Measurements from ENCODE around the gene SUN5.

GRCh38 chr20:32960849-32961731 is 43.1 kb downstream of the SUN5 start:
- no peak for TF ChIP-seq CTCF (conservative IDR thresholded peaks at IDR 0.05 in 1 of 2, IDR thresholded peaks at IDR 0.05 in 1 of 2; ENCODE audit: extremely low read depth in 1 of 2, insufficient read depth in 1 of 2, low read depth in 1 of 2, low read length in 2 of 2)
- no peak for TF ChIP-seq EZH2 (IDR thresholded peaks at IDR 0.05; ENCODE audit: borderline replicate concordance, low read length)
